Keratinocyte (primary cell): ENCODE measurements around the gene MSTN.

Experiments
- EZH2 ChIP-seq: IDR thresholded peaks from one replicate; pipeline ENCODE4 v1.6.1; 2012; ENCODE audit warnings: inconsistent platforms, mild to moderate bottlenecking, low read length, moderate library complexity
- TF ChIP-seq, protein P1 (sequence below), 3 experiments: IDR thresholded peaks in 1 of 3; conservative IDR thresholded peaks in 1 of 3; optimal IDR thresholded peaks in 1 of 3; 2 replicates in 2 of 3; 3 replicates in 1 of 3; pipeline versions ENCODE3 to v1.5.1; 2011; ENCODE audit warnings: low read length in 3 of 3, mild to moderate bottlenecking in 3 of 3, moderate library complexity in 2 of 3, control low read depth in 1 of 3, inconsistent platforms in 1 of 3; ENCODE audit not compliant: insufficient read depth in 2 of 3; ENCODE audit errors: extremely low read depth in 1 of 3

DNA sequence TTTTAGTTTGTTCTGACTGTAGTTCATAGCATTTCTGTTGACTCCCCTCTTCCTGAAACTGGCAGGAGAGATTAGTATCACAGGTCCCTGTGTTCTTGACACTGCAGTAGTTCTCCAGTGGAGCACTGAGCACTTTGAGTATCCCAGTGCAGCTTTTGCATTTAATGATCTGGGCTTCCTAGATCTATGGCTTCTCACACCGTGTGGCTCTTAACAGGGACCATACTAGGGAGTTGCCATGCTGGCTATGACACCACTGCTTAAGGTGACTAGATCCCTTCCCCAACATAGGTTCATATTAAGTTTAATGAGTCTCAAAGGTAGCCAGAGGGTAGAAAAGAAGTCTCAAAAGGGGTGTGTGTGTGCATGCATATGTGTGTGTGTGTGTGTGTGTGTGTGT is 6.2 kb upstream of the MSTN start:
- TF ChIP-seq, protein P1, sequence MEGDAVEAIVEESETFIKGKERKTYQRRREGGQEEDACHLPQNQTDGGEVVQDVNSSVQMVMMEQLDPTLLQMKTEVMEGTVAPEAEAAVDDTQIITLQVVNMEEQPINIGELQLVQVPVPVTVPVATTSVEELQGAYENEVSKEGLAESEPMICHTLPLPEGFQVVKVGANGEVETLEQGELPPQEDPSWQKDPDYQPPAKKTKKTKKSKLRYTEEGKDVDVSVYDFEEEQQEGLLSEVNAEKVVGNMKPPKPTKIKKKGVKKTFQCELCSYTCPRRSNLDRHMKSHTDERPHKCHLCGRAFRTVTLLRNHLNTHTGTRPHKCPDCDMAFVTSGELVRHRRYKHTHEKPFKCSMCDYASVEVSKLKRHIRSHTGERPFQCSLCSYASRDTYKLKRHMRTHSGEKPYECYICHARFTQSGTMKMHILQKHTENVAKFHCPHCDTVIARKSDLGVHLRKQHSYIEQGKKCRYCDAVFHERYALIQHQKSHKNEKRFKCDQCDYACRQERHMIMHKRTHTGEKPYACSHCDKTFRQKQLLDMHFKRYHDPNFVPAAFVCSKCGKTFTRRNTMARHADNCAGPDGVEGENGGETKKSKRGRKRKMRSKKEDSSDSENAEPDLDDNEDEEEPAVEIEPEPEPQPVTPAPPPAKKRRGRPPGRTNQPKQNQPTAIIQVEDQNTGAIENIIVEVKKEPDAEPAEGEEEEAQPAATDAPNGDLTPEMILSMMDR (optimal IDR thresholded peaks at IDR 0.05 in 1 of 3, IDR thresholded peaks at IDR 0.05 in 1 of 3, conservative IDR thresholded peaks at IDR 0.05 in 1 of 3; ENCODE audit: extremely low read depth in 1 of 3, insufficient read depth in 2 of 3, low read length in 3 of 3): no peak
- no peak for TF ChIP-seq EZH2
